ENCODE data around the gene XPC.

- TF ChIP-seq ELF4 (IDR thresholded peaks at IDR 0.05), result no peak
- TF ChIP-seq FOXA1 (IDR thresholded peaks at IDR 0.05), result no peak
- TF ChIP-seq TARDBP (IDR thresholded peaks at IDR 0.05), result no peak
- TF ChIP-seq FOXM1 (IDR thresholded peaks at IDR 0.05; ENCODE audit: borderline replicate concordance), result no peak
- TF ChIP-seq FOXK2 (IDR thresholded peaks at IDR 0.05), result no peak
- TF ChIP-seq NFRKB (IDR thresholded peaks at IDR 0.05), result no peak
Observed at GRCh38 chr3:14151471-14152083, 26.8 kb downstream of the XPC start.

Data from HEK293T (cell line).